Fibroblast of the aortic adventitia (primary cell): ENCODE results near the gene FPGS. TPM values are rescaled to one million over a fixed set of nuclear protein-coding genes. Genes with fewer than 3 reads are reported as not detected.

Experiments used
- DNase-seq: peaks from one replicate; pipeline ENCODE4 v3.0.0-alpha.2; 2010; ENCODE audit warnings: low read depth
- H3K4me3 ChIP-seq: 2 replicates; pipeline ENCODE4 v1.5.1; 2011; ENCODE audit warnings: low read depth, mild to moderate bottlenecking, control low read depth, low read length, moderate library complexity
- total RNA-seq: library from RNA; depleted of rRNA; stranded (reverse); fragments of >200 nt; gene quantifications from 2 replicates; pipeline ENCODE4 v1.2.3, GENCODE V29; 2012; ENCODE audit warnings: low replicate concordance
- TF ChIP-seq, protein P1 (sequence below): IDR thresholded peaks from 2 replicates; pipeline ENCODE4 v1.5.1; 2011; ENCODE audit warnings: mild to moderate bottlenecking, low read length, control low read depth, inconsistent platforms; ENCODE audit not compliant: insufficient read depth

The FPGS gene
- total RNA-seq, 1 donor = 61.5 TPM

GRCh38 chr9:127794001-127794791 lies 8.5 kb upstream of the FPGS start:
- no peak for DNase-seq
- no peak overlapping the region for H3K4me3 ChIP-seq
- TF ChIP-seq, protein P1, sequence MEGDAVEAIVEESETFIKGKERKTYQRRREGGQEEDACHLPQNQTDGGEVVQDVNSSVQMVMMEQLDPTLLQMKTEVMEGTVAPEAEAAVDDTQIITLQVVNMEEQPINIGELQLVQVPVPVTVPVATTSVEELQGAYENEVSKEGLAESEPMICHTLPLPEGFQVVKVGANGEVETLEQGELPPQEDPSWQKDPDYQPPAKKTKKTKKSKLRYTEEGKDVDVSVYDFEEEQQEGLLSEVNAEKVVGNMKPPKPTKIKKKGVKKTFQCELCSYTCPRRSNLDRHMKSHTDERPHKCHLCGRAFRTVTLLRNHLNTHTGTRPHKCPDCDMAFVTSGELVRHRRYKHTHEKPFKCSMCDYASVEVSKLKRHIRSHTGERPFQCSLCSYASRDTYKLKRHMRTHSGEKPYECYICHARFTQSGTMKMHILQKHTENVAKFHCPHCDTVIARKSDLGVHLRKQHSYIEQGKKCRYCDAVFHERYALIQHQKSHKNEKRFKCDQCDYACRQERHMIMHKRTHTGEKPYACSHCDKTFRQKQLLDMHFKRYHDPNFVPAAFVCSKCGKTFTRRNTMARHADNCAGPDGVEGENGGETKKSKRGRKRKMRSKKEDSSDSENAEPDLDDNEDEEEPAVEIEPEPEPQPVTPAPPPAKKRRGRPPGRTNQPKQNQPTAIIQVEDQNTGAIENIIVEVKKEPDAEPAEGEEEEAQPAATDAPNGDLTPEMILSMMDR = no peak

DNA sequence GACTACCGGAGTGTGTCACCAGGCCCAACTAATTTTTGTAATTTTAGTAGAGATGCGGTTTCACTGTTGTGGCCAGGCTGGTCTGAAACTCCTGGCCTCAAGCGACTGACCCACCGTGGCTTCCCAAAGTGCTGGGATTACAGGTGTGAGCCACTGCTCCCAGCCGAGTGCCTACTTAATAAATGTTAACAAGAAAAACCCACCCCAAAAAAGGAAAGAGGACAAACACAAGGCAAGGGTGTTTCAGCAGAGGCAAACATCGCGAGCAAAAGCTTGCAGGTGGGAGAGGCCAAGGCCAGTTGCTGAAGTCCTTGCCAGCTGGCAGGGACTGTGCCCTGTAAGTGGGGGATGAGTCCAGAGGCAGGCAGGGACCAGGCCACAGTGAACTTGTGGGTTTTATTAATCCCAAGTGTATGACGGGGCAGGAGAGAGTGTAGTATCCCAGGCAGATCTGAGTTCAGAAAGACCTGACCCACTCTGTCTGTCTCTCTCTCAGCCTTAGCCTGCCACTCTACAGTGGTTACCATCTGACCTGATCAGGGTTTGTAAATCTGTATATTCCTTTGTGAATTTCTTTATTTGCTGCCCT lies 6.4 kb upstream of the FPGS start:
- TF ChIP-seq, protein P1 = no peak
- H3K4me3 ChIP-seq = no peak overlapping the region
- peak; percentile 52 for DNase-seq

GRCh38 chr9:127796852-127797370 lies 5.8 kb upstream of the FPGS start:
- no peak overlapping the region for H3K4me3 ChIP-seq
- TF ChIP-seq, protein P1 = no peak
- no peak for DNase-seq

DNA sequence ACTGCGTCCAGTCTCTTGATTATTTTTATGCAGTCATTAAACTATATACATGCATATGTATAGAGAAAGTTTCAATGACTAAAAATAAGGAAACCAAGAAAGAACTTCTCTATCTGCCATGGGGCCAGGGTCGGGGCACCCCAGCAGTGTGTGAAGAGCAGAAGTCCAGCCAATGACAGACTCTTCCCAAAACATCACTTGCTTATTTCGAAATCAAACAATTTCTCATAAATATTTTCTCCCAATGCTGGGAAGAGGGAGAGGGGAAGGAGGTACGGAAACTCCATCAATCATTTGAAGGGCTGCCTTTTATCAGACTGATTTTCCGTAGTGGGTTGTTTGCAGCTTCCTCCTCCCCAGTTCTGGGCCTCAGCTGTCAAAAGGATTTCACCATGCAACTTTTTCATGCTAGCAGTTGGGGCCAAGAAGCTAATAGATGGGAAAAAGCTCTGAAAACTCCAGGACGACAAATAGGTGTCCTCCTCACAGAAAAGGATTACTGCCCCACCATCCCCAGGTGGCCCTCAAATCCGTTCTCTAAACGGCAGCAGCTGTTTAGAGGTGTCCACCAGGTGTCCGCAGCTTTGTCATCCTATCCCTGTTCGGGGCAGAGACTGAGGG lies 617 bp upstream of the FPGS start:
- TF ChIP-seq, protein P1 = no peak
- peak; percentile 63 for DNase-seq
- H3K4me3 ChIP-seq = peak overlapping the region; percentile 59

DNA sequence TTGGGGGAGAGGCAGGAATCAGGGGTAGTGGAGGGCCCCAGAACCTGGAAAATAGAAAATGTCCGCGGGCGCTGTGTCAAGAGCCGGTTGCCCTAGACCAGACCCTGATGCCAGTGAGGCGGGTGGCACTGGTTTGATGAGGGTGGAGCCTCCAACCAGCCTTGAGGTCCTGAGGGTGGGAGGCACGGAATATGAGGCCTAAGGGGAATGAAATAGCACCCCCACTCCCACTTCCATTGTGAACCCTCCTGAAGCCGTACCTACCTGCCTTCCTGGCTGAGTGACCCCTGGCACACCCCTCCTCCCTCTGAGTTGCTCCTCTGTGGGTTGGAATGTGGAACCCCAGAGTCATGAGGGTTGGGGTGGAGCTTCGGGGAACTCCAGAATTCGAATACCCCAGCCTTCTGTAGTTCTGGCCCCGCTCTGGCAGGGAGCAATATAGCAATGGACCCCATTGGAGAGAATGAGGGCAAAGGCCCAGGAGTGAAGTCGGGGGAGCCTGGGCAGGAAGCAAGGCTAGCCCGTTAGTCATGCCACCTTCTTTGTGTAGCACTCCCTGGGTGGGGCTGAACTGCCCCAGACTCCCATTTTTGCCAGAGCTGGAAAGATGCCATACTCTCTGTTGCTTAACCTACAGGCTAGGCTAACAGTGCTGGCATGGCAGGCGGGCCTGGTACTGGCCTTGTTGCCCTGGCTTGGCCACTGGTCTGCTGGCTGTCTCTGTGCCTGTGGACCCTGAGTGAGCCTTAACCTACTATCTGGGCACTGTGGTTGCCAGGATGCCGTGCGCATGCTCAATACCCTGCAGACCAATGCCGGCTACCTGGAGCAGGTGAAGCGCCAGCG lies 1.0 kb downstream of the FPGS start:
- TF ChIP-seq, protein P1 = no peak
- peak overlapping the region; percentile 74 for H3K4me3 ChIP-seq
- peak; percentile 70 for DNase-seq

DNA sequence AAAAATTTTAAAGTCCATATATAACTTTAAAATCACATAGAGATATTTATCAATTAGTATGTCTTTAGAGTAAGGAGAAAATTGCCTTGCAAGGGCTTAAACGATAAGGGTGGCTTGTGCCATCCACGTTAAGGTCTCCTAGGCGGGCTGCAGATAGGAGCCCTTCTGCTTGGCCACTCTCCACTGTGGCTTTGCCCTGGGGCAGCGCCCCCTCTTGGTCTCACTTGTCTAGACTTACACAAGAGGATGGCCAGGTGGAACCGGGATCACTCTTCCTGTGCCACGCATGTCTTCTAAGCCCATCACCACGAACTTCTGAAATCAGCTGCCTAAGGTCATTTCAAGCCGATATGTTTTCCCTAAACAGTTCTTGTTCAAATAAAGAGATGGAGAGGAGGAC lies 2.9 kb downstream of the FPGS start:
- H3K4me3 ChIP-seq = no peak overlapping the region
- DNase-seq = no peak
- TF ChIP-seq, protein P1 = peak; percentile 48
